ENCODE results near the gene PKP1. TPM values are rescaled to one million over a fixed set of nuclear protein-coding genes. Genes with fewer than 3 reads are reported as not detected.

The PKP1 gene
- total RNA-seq, 1 donor from 2014 or later = 2.2 TPM

DNA sequence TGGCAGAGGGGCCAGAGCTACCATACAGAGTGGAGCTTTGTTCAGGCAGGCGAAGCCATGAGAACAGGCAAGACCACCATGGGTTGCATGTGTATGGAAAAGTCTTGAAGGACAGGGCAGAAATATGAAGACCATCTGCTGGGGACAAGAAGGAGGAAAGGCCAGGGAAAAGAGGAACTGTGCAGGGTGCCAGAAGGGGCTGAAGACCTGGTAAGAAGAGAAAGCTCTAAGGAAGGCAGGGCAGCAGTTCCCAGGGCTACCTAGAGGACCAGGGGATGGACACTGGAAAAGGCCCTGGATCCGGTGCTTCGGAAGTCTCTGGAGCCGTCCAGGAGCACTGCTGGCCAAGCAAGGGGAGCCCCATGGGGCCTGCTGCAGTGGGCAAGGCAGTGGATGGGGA, 43.4 kb downstream of the PKP1 start:
- Histone ChIP-seq H3K36me3 (no peaks in the 10 kb centered on the region), H3K27ac (no peak overlapping the region), H3K9me3 (no peaks in the 10 kb centered on the region), H3K4me3 (no peak overlapping the region), H3K4me1 (peaks cover 14% of the 10 kb centered on the region), H3K27me3 (ENCODE audit: low read depth) (no peaks in the 10 kb centered on the region)
- ATAC-seq (no peak), DNase-seq (peak; percentile 10)
- intact Hi-C loops (cut with DNase I) = no loop called here
- TF ChIP-seq, protein P1, sequence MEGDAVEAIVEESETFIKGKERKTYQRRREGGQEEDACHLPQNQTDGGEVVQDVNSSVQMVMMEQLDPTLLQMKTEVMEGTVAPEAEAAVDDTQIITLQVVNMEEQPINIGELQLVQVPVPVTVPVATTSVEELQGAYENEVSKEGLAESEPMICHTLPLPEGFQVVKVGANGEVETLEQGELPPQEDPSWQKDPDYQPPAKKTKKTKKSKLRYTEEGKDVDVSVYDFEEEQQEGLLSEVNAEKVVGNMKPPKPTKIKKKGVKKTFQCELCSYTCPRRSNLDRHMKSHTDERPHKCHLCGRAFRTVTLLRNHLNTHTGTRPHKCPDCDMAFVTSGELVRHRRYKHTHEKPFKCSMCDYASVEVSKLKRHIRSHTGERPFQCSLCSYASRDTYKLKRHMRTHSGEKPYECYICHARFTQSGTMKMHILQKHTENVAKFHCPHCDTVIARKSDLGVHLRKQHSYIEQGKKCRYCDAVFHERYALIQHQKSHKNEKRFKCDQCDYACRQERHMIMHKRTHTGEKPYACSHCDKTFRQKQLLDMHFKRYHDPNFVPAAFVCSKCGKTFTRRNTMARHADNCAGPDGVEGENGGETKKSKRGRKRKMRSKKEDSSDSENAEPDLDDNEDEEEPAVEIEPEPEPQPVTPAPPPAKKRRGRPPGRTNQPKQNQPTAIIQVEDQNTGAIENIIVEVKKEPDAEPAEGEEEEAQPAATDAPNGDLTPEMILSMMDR (IDR thresholded peaks at IDR 0.05) = no peak

DNA sequence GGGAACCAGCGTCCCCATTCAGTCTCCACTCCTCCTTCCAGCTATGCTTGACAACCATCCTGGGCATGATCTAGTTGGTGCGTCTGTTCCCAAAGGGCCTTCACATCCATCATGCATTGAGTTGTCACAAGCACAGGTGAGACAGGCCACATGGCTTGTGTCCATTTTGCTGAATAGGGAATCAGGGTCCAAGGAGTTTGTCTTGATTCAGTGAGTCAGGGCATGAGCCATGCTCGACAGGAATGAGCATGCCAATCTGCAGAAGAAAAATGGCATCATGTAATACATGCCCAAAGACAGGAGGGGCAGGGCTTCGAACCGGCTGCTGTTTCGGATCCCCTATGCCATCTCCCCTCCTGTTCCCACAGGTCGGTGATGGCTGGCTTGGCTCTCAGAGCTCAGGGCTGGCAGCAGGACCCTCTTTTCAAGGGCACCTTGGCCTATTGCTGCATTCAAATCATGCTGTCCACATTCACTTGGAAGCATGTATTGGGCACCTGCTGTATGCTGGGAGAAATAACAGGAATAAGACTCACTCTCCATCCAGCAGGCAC, 44.5 kb downstream of the PKP1 start:
- TF ChIP-seq, protein P1 (IDR thresholded peaks at IDR 0.05) = no peak
- DNase-seq = peak; percentile 34
- Histone ChIP-seq H3K36me3 (no peaks in the 10 kb centered on the region), H3K27ac (no peak overlapping the region), H3K4me3 (no peak overlapping the region), H3K27me3 (ENCODE audit: low read depth) (no peaks in the 10 kb centered on the region), H3K9me3 (no peaks in the 10 kb centered on the region), H3K4me1 (peaks cover 14% of the 10 kb centered on the region)
- intact Hi-C loops (cut with DNase I) = no loop called here
- no peak for ATAC-seq

DNA sequence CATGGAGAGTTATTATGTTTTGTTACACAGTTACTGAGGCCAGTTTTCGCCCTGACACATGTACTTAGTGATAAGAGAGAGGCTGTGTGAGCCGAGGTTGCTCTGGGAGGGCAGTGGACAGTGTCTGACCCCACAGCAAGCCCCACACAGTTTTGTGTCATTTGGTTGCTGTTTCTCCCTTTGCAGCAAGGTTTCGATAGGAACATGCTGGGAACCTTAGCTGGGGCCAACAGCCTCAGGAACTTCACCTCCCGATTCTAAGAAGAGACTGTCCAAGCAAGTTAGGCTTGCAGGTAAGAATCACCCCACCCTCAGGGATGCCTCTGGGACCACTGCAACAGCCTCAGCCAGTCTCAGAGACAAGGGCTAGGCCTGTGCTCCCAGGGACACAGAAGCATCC, 45.3 kb downstream of the PKP1 start:
- intact Hi-C loops (cut with DNase I) = no loop called here
- Histone ChIP-seq H3K4me1 (peaks cover 14% of the 10 kb centered on the region), H3K4me3 (no peak overlapping the region), H3K27me3 (ENCODE audit: low read depth) (no peaks in the 10 kb centered on the region), H3K9me3 (no peaks in the 10 kb centered on the region), H3K36me3 (no peaks in the 10 kb centered on the region), H3K27ac (no peak overlapping the region)
- TF ChIP-seq, protein P1 (IDR thresholded peaks at IDR 0.05) = no peak
- no peak for ATAC-seq
- peak; percentile 1 for DNase-seq

DNA sequence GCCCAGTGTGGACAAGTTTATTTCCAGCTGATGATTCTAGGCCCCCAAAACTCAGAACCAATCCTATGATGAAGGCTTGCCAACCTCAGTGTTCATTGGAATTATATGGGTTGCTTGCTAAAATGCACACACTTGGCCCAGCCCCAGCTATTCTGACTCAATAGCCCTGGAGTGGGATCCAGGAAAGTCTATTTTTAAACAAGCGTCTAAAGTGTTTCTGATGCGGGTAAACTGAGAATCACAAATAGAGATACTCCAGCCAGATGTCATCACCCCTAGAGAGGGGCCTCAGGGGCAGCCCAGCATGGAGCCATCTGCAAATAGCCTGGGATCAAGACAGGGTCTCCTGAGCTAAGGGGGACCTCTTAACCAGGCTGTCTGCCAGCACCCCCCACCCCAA, 46.0 kb downstream of the PKP1 start:
- Histone ChIP-seq H3K9me3 (no peaks in the 10 kb centered on the region), H3K36me3 (no peaks in the 10 kb centered on the region), H3K27ac (no peak overlapping the region), H3K27me3 (ENCODE audit: low read depth) (no peaks in the 10 kb centered on the region), H3K4me3 (no peak overlapping the region), H3K4me1 (peaks cover 14% of the 10 kb centered on the region)
- peak; percentile 34 for DNase-seq
- ATAC-seq = peak in 1 of 2 donors; percentile 37
- intact Hi-C loops (cut with DNase I) = no loop called here
- TF ChIP-seq, protein P1 (IDR thresholded peaks at IDR 0.05) = no peak

DNA sequence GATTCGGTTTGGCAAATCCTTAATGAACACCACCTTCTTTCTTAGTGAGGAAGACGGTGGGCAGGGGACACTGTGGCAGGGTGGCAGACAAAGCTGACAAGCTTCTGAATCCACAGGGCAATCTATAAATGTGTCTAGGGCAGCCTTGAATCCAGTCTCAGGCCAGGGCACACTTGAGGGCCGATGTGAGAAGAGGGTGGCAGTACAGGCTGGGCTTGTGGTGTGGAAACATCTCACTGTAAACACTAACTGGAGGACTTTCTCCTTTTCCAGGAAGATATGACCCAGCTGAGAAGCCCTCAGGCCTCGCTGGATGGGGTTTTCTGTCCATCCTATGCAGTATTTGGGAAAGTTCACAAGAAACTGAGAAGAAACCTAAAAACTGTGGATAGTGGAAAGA, 46.5 kb downstream of the PKP1 start:
- H3K27ac ChIP-seq = no peak overlapping the region
- ATAC-seq (peak; percentile 72 to 76), DNase-seq (peak; percentile 52)
- no peak overlapping the region for H3K4me3 ChIP-seq
- no peaks in the 10 kb centered on the region for H3K36me3 ChIP-seq
- peaks cover 14% of the 10 kb centered on the region for H3K4me1 ChIP-seq
- H3K27me3 ChIP-seq (ENCODE audit: low read depth) = no peaks in the 10 kb centered on the region
- no peaks in the 10 kb centered on the region for H3K9me3 ChIP-seq
- intact Hi-C loops (cut with DNase I) = no loop called here
- TF ChIP-seq, protein P1 (IDR thresholded peaks at IDR 0.05) = no peak

All from lower lobe of right lung (tissue), 2 donors.